IMR-90 (cell line): ENCODE results near the gene XPR1. TPM values are rescaled to one million over a fixed set of nuclear protein-coding genes. Genes with fewer than 3 reads are reported as not detected.

Source experiments
- ATAC-seq: fragments of 200-7000 bp; cut with Tn5 transposase; 2 replicates; pipeline ENCODE4 v1.9.1; 2020; ENCODE audit warnings: low read depth, mild to moderate bottlenecking, moderate library complexity
- BruUV-seq: library from RNA; stranded (reverse); fragments of 400-500 nt; replicated peaks from 2 replicates; lab custom pipeline; 2021; lab: Mats Ljungman, UMichigan
- CTCF ChIA-PET: fragments of 300-600 bp; formaldehyde crosslinking; extraction: SDS; loops from one replicate; lab custom pipeline; 2021; ENCODE audit warnings: antibody characterized with exemption; lab: Yijun Ruan, JAX
- POLR2A ChIA-PET: fragments of 300-600 bp; sonication (Branson Sonifier 250); formaldehyde crosslinking; loops from one replicate; lab custom pipeline; 2022; ENCODE audit warnings: antibody characterized with exemption; ENCODE audit not compliant: unreplicated experiment; lab: Charles Lee
- DNase-seq: peaks from one replicate; pipeline ENCODE4 v3.0.0; 2013
- H2AFZ ChIP-seq: replicated peaks from 2 replicates; pipeline ENCODE3; 2013; ENCODE audit warnings: low read length, mild to moderate bottlenecking; ENCODE audit not compliant: poor library complexity
- H2AK5ac ChIP-seq: 2 replicates; pipeline ENCODE4 v1.6.1; 2013; ENCODE audit warnings: low read depth, low read length, inconsistent platforms
- H2AK9ac ChIP-seq: replicated peaks from 2 replicates; pipeline ENCODE3; 2013; ENCODE audit warnings: mild to moderate bottlenecking, low read depth, low read length, moderate library complexity; ENCODE audit not compliant: poor library complexity
- H2BK120ac ChIP-seq: 2 replicates; pipeline ENCODE4 v1.6.1; 2013; ENCODE audit warnings: low read depth, low read length, inconsistent platforms
- H2BK15ac ChIP-seq: 3 replicates; pipeline ENCODE4 v1.6.1; 2013; ENCODE audit warnings: low read depth, low read length, inconsistent platforms
- H2BK20ac ChIP-seq: 2 replicates; pipeline ENCODE4 v1.6.1; 2013; ENCODE audit warnings: low read depth, mild to moderate bottlenecking, inconsistent platforms, low read length, moderate library complexity
- H2BK5ac ChIP-seq: 2 replicates; pipeline ENCODE4 v1.6.1; 2013; ENCODE audit warnings: mild to moderate bottlenecking, low read depth, low read length, inconsistent platforms; ENCODE audit not compliant: poor library complexity, severe bottlenecking
- H3K14ac ChIP-seq: replicated peaks from 2 replicates; pipeline ENCODE4 v1.6.1; 2013; ENCODE audit warnings: low read depth, low read length, inconsistent platforms
- H3K18ac ChIP-seq: 2 replicates; pipeline ENCODE4 v1.6.1; 2013; ENCODE audit warnings: low read depth, low read length, control low read depth
- H3K23ac ChIP-seq: 2 replicates; pipeline ENCODE4 v1.6.1; 2013; ENCODE audit warnings: low read depth, low read length, inconsistent platforms
- H3K27ac ChIP-seq: 2 replicates; pipeline ENCODE4 v1.5.1; 2013; ENCODE audit warnings: mild to moderate bottlenecking, control low read depth, low read length; ENCODE audit not compliant: insufficient read depth
- H3K27me3 ChIP-seq: 2 replicates; pipeline ENCODE4 v1.6.1; 2013; ENCODE audit warnings: low read length; ENCODE audit not compliant: control insufficient read depth, insufficient read depth
- H3K36me3 ChIP-seq: 2 replicates; pipeline ENCODE4 v1.6.1; 2013; ENCODE audit warnings: low read length, mixed read lengths; ENCODE audit not compliant: control insufficient read depth, insufficient read depth
- H3K4ac ChIP-seq: 2 replicates; pipeline ENCODE4 v1.6.1; 2013; ENCODE audit warnings: low read depth, low read length, inconsistent platforms
- H3K4me1 ChIP-seq: 2 replicates; pipeline ENCODE4 v1.6.1; 2013; ENCODE audit warnings: low read length, mixed read lengths; ENCODE audit not compliant: control insufficient read depth, insufficient read depth
- H3K4me2 ChIP-seq: 2 replicates; pipeline ENCODE4 v1.6.1; 2013; ENCODE audit warnings: low read depth, mild to moderate bottlenecking, control low read depth, low read length, moderate library complexity
- H3K4me3 ChIP-seq: 2 replicates; pipeline ENCODE4 v1.5.1; 2013; ENCODE audit warnings: low read depth, mild to moderate bottlenecking, control low read depth, low read length, moderate library complexity; ENCODE audit not compliant: insufficient read depth
- H3K56ac ChIP-seq: 2 replicates; pipeline ENCODE4 v1.6.1; 2013; ENCODE audit warnings: low read length, inconsistent platforms; ENCODE audit not compliant: insufficient read depth; ENCODE audit errors: extremely low read depth
- H3K79me1 ChIP-seq, 2 experiments: 2 replicates each; pipeline ENCODE4 v1.6.1; 2013; ENCODE audit warnings: low read length in 2 of 2, inconsistent platforms in 1 of 2, low read depth in 1 of 2
- H3K9ac ChIP-seq: 2 replicates; pipeline ENCODE4 v1.6.1; 2013; ENCODE audit warnings: low read depth, low read length, control low read depth
- H3K9me1 ChIP-seq: 2 replicates; pipeline ENCODE4 v1.6.1; 2013; ENCODE audit warnings: low read length, inconsistent platforms; ENCODE audit not compliant: insufficient read depth
- H3K9me3 ChIP-seq: 2 replicates; pipeline ENCODE4 v1.6.1; 2013; ENCODE audit warnings: low read length; ENCODE audit not compliant: control insufficient read depth, insufficient read depth
- H4K20me1 ChIP-seq: 2 replicates; pipeline ENCODE4 v1.6.1; 2013; ENCODE audit warnings: low read length, inconsistent platforms; ENCODE audit not compliant: insufficient read depth
- H4K5ac ChIP-seq: 2 replicates; pipeline ENCODE4 v1.6.1; 2013; ENCODE audit warnings: mild to moderate bottlenecking, low read depth, low read length, control low read depth
- H4K8ac ChIP-seq, 2 experiments: 2 replicates each; pipeline ENCODE4 v1.6.1; 2013; ENCODE audit warnings: low read depth in 2 of 2, low read length in 2 of 2, control low read depth in 1 of 2, inconsistent platforms in 1 of 2
- H4K91ac ChIP-seq: 2 replicates; pipeline ENCODE4 v1.6.1; 2013; ENCODE audit warnings: low read depth, low read length, inconsistent platforms; ENCODE audit not compliant: insufficient read depth
- CEBPB ChIP-seq: IDR thresholded peaks from 2 replicates; pipeline ENCODE4 v1.6.1; 2012; ENCODE audit warnings: low read depth, low read length, improper control_type of control experiment
- RAD21 ChIP-seq: IDR thresholded peaks from 2 replicates; pipeline ENCODE4 v1.6.1; 2012; ENCODE audit warnings: low read length, improper control_type of control experiment
- WGBS, 2 experiments: methylation state at CpG; one replicate each; pipeline versions ENCODE4 v1.1.5 to v1.1.7; 2013; ENCODE audit warnings: missing lambda C conversion rate in 2 of 2; ENCODE audit not compliant: insufficient read length in 1 of 2; ENCODE audit errors: extremely low coverage in 2 of 2; 5-methylcytosine and 5-hydroxymethylcytosine counted together
- dilution Hi-C: fragments of 300-500 bp; cut with HindIII; formaldehyde crosslinking; loops from one replicate; pipeline ENCODE4 v1.14.3; 2018; ENCODE audit warnings: low sequenced_read_pairs; ENCODE audit not compliant: unreplicated experiment
- in situ Hi-C: fragments of 300-500 bp; cut with MboI; formaldehyde crosslinking; loops from 3 replicates; pipeline ENCODE4 v1.14.3; 2019; ENCODE audit warnings: low sequenced_read_pairs, inconsistent platforms, mixed read lengths
- intact Hi-C: fragments of 100-400 bp; cut with micrococcal nuclease; formaldehyde crosslinking; loops from 2 replicates; pipeline ENCODE4 v1.10.0; 2022
- polyA plus RNA-seq, 3 experiments: library from polyadenylated mRNA; depleted of rRNA; stranded (reverse); fragments of >200 nt; gene quantifications; 2 replicates each; pipeline ENCODE4 v1.2.3, GENCODE V29; 2012; ENCODE audit warnings: low replicate concordance in 1 of 3
- total RNA-seq: library from RNA; depleted of rRNA; stranded (reverse); fragments of >200 nt; gene quantifications from 2 replicates; pipeline ENCODE4 v1.2.3, GENCODE V29; 2012
- TF ChIP-seq, protein P1 (sequence below): conservative IDR thresholded peaks from 2 replicates; pipeline ENCODE4 v1.5.1; 2012; ENCODE audit warnings: mild to moderate bottlenecking, low read depth, low read length, improper control_type of control experiment
- TF ChIP-seq, protein P2 (sequence below): fragments of 150-350 bp; IDR thresholded peaks from 2 replicates; pipeline ENCODE4 v1.6.1; 2017; ENCODE audit warnings: mild to moderate bottlenecking, antibody characterized with exemption, low read length, low read depth

The XPR1 gene
- total and polyA plus RNA-seq, 2 of the 4 experiments (the other 2 are of a cell fraction), result 11.8 to 25.1 TPM

DNA sequence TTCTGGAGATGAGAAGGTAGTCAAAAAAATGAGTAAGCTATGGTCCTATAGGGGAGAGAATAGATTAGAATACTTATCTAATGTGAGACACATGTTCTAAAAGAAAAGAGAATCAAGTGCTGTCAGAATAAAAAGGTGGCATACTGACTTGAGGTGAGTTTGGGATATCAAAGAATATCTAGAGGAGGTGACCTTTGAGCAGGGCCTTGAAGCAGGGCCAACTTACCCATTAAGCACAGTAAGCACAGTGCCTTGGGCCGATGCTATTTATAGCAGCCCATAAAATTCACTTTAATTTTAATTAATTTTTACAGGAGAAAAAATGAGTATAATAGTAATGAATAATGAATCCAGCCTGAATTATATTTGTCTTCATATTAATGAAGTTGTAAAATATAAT is 92.2 kb downstream of the XPR1 start:
- Histone ChIP-seq H2BK20ac (no peak overlapping the region), H3K36me3 (no peaks in the 10 kb centered on the region), H3K14ac (no peak overlapping the region), H3K27me3 (no peaks in the 10 kb centered on the region), H2BK15ac (no peak overlapping the region), H3K56ac (no peak overlapping the region), H3K9ac (no peak overlapping the region), H3K27ac (no peak overlapping the region), H2AK9ac (no peak overlapping the region), H3K4me1 (no peaks in the 10 kb centered on the region), H3K9me3 (no peaks in the 10 kb centered on the region), H2BK5ac (no peak overlapping the region), H3K4me2 (no peak overlapping the region), H3K9me1 (no peaks in the 10 kb centered on the region), H2AFZ (no peak overlapping the region), H2AK5ac (no peak overlapping the region), H4K20me1 (no peaks in the 10 kb centered on the region; the same call in 1 of the 2 replicates), H4K5ac (no peak overlapping the region), H3K18ac (no peak overlapping the region), H4K91ac (no peak overlapping the region), H3K4ac (no peak overlapping the region), H3K79me1 (peaks cover 5 to 27% of the 10 kb centered on the region in 2 experiments; a peak in 3 of 4 replicates), H3K23ac (no peak overlapping the region), H2BK120ac (no peak overlapping the region), H3K4me3 (no peak overlapping the region), H4K8ac (no peak overlapping the region)
- in situ Hi-C loops (no loop called here), dilution Hi-C loops (no loop called here), intact Hi-C loops (no loop called here)
- DNase-seq (no peak), ATAC-seq (no peak)
- ChIA-PET POLR2A (no interaction called here), CTCF (no interaction called here)
- WGBS, 2 experiments, result no CpG with 5 or more reads among the region's 1 CpG
- TF ChIP-seq RAD21 (no peak), CEBPB (no peak)
- TF ChIP-seq, protein P1, sequence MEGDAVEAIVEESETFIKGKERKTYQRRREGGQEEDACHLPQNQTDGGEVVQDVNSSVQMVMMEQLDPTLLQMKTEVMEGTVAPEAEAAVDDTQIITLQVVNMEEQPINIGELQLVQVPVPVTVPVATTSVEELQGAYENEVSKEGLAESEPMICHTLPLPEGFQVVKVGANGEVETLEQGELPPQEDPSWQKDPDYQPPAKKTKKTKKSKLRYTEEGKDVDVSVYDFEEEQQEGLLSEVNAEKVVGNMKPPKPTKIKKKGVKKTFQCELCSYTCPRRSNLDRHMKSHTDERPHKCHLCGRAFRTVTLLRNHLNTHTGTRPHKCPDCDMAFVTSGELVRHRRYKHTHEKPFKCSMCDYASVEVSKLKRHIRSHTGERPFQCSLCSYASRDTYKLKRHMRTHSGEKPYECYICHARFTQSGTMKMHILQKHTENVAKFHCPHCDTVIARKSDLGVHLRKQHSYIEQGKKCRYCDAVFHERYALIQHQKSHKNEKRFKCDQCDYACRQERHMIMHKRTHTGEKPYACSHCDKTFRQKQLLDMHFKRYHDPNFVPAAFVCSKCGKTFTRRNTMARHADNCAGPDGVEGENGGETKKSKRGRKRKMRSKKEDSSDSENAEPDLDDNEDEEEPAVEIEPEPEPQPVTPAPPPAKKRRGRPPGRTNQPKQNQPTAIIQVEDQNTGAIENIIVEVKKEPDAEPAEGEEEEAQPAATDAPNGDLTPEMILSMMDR, result no peak
- TF ChIP-seq, protein P2, sequence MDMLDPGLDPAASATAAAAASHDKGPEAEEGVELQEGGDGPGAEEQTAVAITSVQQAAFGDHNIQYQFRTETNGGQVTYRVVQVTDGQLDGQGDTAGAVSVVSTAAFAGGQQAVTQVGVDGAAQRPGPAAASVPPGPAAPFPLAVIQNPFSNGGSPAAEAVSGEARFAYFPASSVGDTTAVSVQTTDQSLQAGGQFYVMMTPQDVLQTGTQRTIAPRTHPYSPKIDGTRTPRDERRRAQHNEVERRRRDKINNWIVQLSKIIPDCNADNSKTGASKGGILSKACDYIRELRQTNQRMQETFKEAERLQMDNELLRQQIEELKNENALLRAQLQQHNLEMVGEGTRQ, result no peak
- BruUV-seq, result no TSS peak
